ENCODE data around the gene CHGA. TPM values are rescaled to one million over a fixed set of nuclear protein-coding genes. Genes with fewer than 3 reads are reported as not detected.

Gene CHGA
- total and polyA plus RNA-seq, 10 of the 15 experiments (the other 5 are each of a cell fraction or from before 2014, with no cell fraction given) = 0.11 to 0.23 TPM; not detected in 8

DNA sequence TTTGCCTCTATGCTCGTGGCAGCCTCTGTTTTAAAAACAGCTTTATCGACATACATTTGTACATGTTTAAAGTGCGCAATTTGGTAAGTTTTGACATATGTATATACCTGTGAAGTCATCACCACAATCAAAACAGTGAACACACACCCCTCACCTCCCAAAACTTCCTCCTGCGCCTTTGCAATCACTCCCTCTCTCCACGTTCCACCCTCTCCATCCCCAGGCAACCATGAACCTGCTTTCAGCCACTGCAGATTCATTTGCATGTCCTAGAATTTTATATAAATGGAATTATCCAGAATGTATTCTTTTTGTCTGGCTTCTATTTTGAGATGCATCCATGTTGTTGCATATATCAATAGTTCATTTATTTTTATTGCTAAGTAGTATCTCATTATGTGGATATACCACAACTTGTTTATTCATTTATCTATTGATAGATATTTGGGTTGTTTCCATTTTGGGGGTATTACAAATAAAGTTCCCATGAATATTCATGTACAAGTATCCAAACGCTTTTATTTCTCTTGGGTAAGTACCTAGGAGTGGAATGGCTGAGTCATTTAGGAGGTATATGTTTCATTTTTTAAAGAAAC, 15.5 kb upstream of the CHGA start:
- no TSS peak for BruUV-seq (replicated peaks)
- WGBS (ENCODE audit: insufficient coverage, insufficient replicate concordance, low lambda C conversion rate, missing lambda C conversion rate) = 35% methylated on average over 6 of the region's 6 CpGs
- H3K4me2 ChIP-seq (ENCODE audit: control insufficient read depth, insufficient read depth) = no peak overlapping the region

GRCh38 chr14:92914087-92914656, 8.8 kb upstream of the CHGA start:
- no peaks in the 10 kb centered on the region for H3K36me3 ChIP-seq (ENCODE audit: control insufficient read depth in 2 of 2, insufficient read depth in 2 of 2, low read length in 1 of 2)
- intact Hi-C loops (cut with micrococcal nuclease; ENCODE audit: unreplicated experiment) = no loop called here
- no peaks in the 10 kb centered on the region for H3K27me3 ChIP-seq (replicated peaks in 1 of 2; ENCODE audit: control insufficient read depth in 2 of 2, insufficient read depth in 2 of 2, low read length in 1 of 2)
- no peak overlapping the region for H3K4me2 ChIP-seq (ENCODE audit: control insufficient read depth, insufficient read depth)
- no TSS peak for BruUV-seq (replicated peaks)
- DNase-seq (ENCODE audit: low read depth, low spot score) (no peak), FAIRE-seq (no peak), ATAC-seq (peak; percentile 44; the same call in 1 of the 3 replicates)
- H3K27ac ChIP-seq (ENCODE audit: control insufficient read depth, insufficient read depth) = no peak overlapping the region
- ChIA-PET SMC1A (ENCODE audit: uncharacterized antibody, unreplicated experiment) (interaction anchor here (0.9 kb wide), 1 partner anchor 39 kb away, joined by 3 read pairs; no protein-coding TSS in a partner anchor), POLR2A (no interaction called here), RAD21 (ENCODE audit: unreplicated experiment) (no interaction called here), CTCF (no interaction called here)
- no peaks in the 10 kb centered on the region; the same call in 2 of the 3 replicates for H3K9me3 ChIP-seq (replicated peaks; ENCODE audit: control insufficient read depth, insufficient read depth, low read length)
- H2AFZ ChIP-seq (ENCODE audit: control insufficient read depth, low read depth, low read length) = no peak overlapping the region
- H3K9ac ChIP-seq (ENCODE audit: control insufficient read depth, insufficient read depth, low read length) = no peak overlapping the region
- no peak overlapping the region for H3K4me3 ChIP-seq
- no peaks in the 10 kb centered on the region for H3K79me2 ChIP-seq (ENCODE audit: control insufficient read depth, insufficient read depth, low read length)
- in situ Hi-C loops (cut with MboI) = no loop called here
- H3K4me1 ChIP-seq (ENCODE audit: control insufficient read depth, insufficient read depth, low read length) = no peaks in the 10 kb centered on the region
- WGBS (ENCODE audit: insufficient coverage, insufficient replicate concordance, low lambda C conversion rate, missing lambda C conversion rate) = 13% methylated on average over 7 of the region's 7 CpGs
- H4K20me1 ChIP-seq (ENCODE audit: control insufficient read depth, insufficient read depth) = no peaks in the 10 kb centered on the region
- TF ChIP-seq CREB1 (IDR thresholded peaks at IDR 0.05; ENCODE audit: low read depth) (no peak), ZBTB33 (IDR thresholded peaks at IDR 0.05) (no peak), JUNB (IDR thresholded peaks at IDR 0.05) (no peak), NFIC (IDR thresholded peaks at IDR 0.05; ENCODE audit: low read depth, low read length) (no peak), ZNF622 (IDR thresholded peaks at IDR 0.05) (no peak), ATF7 (IDR thresholded peaks at IDR 0.05; ENCODE audit: low read depth) (no peak), RCOR1 (conservative IDR thresholded peaks at IDR 0.05; ENCODE audit: low read depth, low read length) (0 out of 2 replicates have a peak, but pooled peaks have one; percentile 67)
- TF ChIP-seq, protein P1, sequence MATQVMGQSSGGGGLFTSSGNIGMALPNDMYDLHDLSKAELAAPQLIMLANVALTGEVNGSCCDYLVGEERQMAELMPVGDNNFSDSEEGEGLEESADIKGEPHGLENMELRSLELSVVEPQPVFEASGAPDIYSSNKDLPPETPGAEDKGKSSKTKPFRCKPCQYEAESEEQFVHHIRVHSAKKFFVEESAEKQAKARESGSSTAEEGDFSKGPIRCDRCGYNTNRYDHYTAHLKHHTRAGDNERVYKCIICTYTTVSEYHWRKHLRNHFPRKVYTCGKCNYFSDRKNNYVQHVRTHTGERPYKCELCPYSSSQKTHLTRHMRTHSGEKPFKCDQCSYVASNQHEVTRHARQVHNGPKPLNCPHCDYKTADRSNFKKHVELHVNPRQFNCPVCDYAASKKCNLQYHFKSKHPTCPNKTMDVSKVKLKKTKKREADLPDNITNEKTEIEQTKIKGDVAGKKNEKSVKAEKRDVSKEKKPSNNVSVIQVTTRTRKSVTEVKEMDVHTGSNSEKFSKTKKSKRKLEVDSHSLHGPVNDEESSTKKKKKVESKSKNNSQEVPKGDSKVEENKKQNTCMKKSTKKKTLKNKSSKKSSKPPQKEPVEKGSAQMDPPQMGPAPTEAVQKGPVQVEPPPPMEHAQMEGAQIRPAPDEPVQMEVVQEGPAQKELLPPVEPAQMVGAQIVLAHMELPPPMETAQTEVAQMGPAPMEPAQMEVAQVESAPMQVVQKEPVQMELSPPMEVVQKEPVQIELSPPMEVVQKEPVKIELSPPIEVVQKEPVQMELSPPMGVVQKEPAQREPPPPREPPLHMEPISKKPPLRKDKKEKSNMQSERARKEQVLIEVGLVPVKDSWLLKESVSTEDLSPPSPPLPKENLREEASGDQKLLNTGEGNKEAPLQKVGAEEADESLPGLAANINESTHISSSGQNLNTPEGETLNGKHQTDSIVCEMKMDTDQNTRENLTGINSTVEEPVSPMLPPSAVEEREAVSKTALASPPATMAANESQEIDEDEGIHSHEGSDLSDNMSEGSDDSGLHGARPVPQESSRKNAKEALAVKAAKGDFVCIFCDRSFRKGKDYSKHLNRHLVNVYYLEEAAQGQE (IDR thresholded peaks at IDR 0.05; ENCODE audit: low read depth, low read length) = peak; percentile 98

More for the DNA sequence above, 15.5 kb upstream of the CHGA start:
- ChIA-PET SMC1A (ENCODE audit: uncharacterized antibody, unreplicated experiment) (no interaction called here), RAD21 (ENCODE audit: unreplicated experiment) (no interaction called here), POLR2A (no interaction called here), CTCF (no interaction called here)
- H3K79me2 ChIP-seq (ENCODE audit: control insufficient read depth, insufficient read depth, low read length) = no peaks in the 10 kb centered on the region
- no peak overlapping the region for H3K9ac ChIP-seq (ENCODE audit: control insufficient read depth, insufficient read depth, low read length)
- no peak for FAIRE-seq
- intact Hi-C loops (cut with micrococcal nuclease; ENCODE audit: unreplicated experiment) (no loop called here), in situ Hi-C loops (cut with MboI) (no loop called here)
- H3K4me3 ChIP-seq = no peak overlapping the region
- H3K27ac ChIP-seq (ENCODE audit: control insufficient read depth, insufficient read depth) = no peak overlapping the region
- no peak for ATAC-seq
- H2AFZ ChIP-seq (ENCODE audit: control insufficient read depth, low read depth, low read length) = no peak overlapping the region
- no peaks in the 10 kb centered on the region; a peak in 1 of 4 replicates for H3K27me3 ChIP-seq (replicated peaks in 1 of 2; ENCODE audit: control insufficient read depth in 2 of 2, insufficient read depth in 2 of 2, low read length in 1 of 2)
- no peaks in the 10 kb centered on the region for H3K4me1 ChIP-seq (ENCODE audit: control insufficient read depth, insufficient read depth, low read length)
- H3K36me3 ChIP-seq (ENCODE audit: control insufficient read depth in 2 of 2, insufficient read depth in 2 of 2, low read length in 1 of 2) = no peaks in the 10 kb centered on the region
- H3K9me3 ChIP-seq (replicated peaks; ENCODE audit: control insufficient read depth, insufficient read depth, low read length) = no peaks in the 10 kb centered on the region
- H4K20me1 ChIP-seq (ENCODE audit: control insufficient read depth, insufficient read depth) = no peaks in the 10 kb centered on the region
- no peak for DNase-seq (ENCODE audit: low read depth, low spot score)
- TF ChIP-seq RELA (IDR thresholded peaks at IDR 0.05; ENCODE audit: borderline replicate concordance, partially characterized antibody) = no peak
- TF ChIP-seq, protein P2, sequence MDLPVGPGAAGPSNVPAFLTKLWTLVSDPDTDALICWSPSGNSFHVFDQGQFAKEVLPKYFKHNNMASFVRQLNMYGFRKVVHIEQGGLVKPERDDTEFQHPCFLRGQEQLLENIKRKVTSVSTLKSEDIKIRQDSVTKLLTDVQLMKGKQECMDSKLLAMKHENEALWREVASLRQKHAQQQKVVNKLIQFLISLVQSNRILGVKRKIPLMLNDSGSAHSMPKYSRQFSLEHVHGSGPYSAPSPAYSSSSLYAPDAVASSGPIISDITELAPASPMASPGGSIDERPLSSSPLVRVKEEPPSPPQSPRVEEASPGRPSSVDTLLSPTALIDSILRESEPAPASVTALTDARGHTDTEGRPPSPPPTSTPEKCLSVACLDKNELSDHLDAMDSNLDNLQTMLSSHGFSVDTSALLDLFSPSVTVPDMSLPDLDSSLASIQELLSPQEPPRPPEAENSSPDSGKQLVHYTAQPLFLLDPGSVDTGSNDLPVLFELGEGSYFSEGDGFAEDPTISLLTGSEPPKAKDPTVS (IDR thresholded peaks at IDR 0.05; ENCODE audit: low read depth, low read length) = no peak

Measured in GM12878 (cell line).